HUES48 (cell line): ENCODE measurements around the gene MAGI1.
A peak's percentile ranks its signal among the peaks of the same experiment; 100 is the strongest.

ENCODE experiments used
- H3K27ac ChIP-seq: one replicate; pipeline ENCODE4 v1.7.0; 2013; ENCODE audit warnings: low read depth, low read length, inconsistent platforms
- H3K27me3 ChIP-seq: 2 replicates; pipeline ENCODE4 v1.6.1; 2013; ENCODE audit warnings: mild to moderate bottlenecking, low read length; ENCODE audit not compliant: control insufficient read depth, insufficient read depth
- H3K36me3 ChIP-seq: 2 replicates; pipeline ENCODE4 v1.6.1; 2013; ENCODE audit warnings: low read length; ENCODE audit not compliant: control insufficient read depth, insufficient read depth
- H3K4me1 ChIP-seq: 2 replicates; pipeline ENCODE4 v1.6.1; 2013; ENCODE audit warnings: mild to moderate bottlenecking, low read length; ENCODE audit not compliant: control insufficient read depth, insufficient read depth
- H3K4me3 ChIP-seq: 2 replicates; pipeline ENCODE4 v1.5.1; 2013; ENCODE audit warnings: mild to moderate bottlenecking, low read depth, low read length
- H3K9ac ChIP-seq: 2 replicates; pipeline ENCODE4 v1.6.1; 2013; ENCODE audit warnings: mild to moderate bottlenecking, low read depth, low read length, moderate library complexity
- H3K9me3 ChIP-seq: 2 replicates; pipeline ENCODE4 v1.6.1; 2013; ENCODE audit warnings: low read length; ENCODE audit not compliant: control insufficient read depth, insufficient read depth

The MAGI1 gene

GRCh38 chr3:66012711-66013110, 26.0 kb downstream of the MAGI1 start:
- no peaks in the 10 kb centered on the region for H3K27me3 ChIP-seq
- H3K4me3 ChIP-seq = no peak overlapping the region
- peaks cover 35% of the 10 kb centered on the region for H3K4me1 ChIP-seq
- no peaks in the 10 kb centered on the region for H3K9me3 ChIP-seq
- H3K9ac ChIP-seq = no peak overlapping the region
- H3K36me3 ChIP-seq = no peaks in the 10 kb centered on the region
- no peak overlapping the region for H3K27ac ChIP-seq

GRCh38 chr3:66010739-66011655, 27.7 kb downstream of the MAGI1 start:
- H3K4me3 ChIP-seq = no peak overlapping the region
- H3K27ac ChIP-seq = peak overlapping the region; percentile 92

GRCh38 chr3:66010348-66010738, 28.4 kb downstream of the MAGI1 start:
- Histone ChIP-seq H3K9ac (no peak overlapping the region), H3K36me3 (no peaks in the 10 kb centered on the region), H3K9me3 (no peaks in the 10 kb centered on the region), H3K27me3 (no peaks in the 10 kb centered on the region), H3K4me3 (no peak overlapping the region), H3K4me1 (peaks cover 29% of the 10 kb centered on the region), H3K27ac (peak overlapping the region; percentile 92)

More at GRCh38 chr3:66010739-66011655, 27.7 kb downstream of the MAGI1 start:
- Histone ChIP-seq H3K9ac (0 out of 2 replicates have a peak overlapping the region, but pooled peaks have one; percentile 6), H3K27me3 (no peaks in the 10 kb centered on the region), H3K4me1 (peaks cover 29% of the 10 kb centered on the region), H3K36me3 (no peaks in the 10 kb centered on the region), H3K9me3 (no peaks in the 10 kb centered on the region)

DNA sequence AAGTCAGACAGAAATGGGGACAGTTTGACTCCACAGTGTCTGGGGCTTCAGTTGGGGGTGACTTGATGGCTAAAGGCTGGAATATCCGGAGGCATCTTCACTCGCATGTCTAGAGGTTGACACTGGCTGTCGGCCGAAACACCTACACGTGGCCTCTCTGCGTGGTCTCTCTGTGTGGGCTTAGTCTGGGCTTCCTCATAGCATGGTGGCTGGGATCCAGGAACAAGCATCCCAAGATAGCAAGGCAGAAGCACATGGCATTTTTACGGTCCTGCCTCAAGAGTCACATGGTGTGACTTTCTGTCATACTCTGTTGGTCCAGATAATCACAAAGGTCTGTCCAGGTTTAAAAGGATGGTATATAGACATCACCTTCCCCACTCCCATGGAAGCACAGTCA, 34.5 kb downstream of the MAGI1 start:
- Histone ChIP-seq H3K9me3 (no peaks in the 10 kb centered on the region), H3K36me3 (no peaks in the 10 kb centered on the region; the same call in 1 of the 2 replicates), H3K9ac (no peak overlapping the region), H3K4me3 (no peak overlapping the region), H3K27me3 (no peaks in the 10 kb centered on the region), H3K4me1 (peaks cover 17% of the 10 kb centered on the region), H3K27ac (no peak overlapping the region)

DNA sequence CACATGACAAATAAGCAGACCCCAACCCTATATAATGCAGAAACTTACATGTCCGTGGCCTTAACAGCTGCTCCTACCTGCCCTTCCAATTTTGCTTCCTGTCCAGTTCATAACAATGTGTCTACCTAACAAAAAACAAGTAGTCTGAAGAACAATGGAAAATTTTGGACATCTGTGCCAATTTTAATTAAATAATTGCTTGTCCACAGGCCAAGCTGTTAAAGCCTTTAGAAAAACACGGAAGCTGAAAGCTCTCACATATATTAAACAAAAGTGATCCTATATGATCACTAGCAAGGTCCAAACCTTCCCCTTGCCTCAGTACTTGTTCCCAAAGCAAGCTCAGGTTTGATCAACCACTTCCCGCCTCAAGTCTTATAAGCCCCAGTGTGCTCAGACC, 37.1 kb downstream of the MAGI1 start:
- no peak overlapping the region for H3K27ac ChIP-seq
- H3K4me3 ChIP-seq = no peak overlapping the region
- H3K9me3 ChIP-seq = no peaks in the 10 kb centered on the region
- no peaks in the 10 kb centered on the region; the same call in 1 of the 2 replicates for H3K36me3 ChIP-seq
- H3K9ac ChIP-seq = no peak overlapping the region
- H3K4me1 ChIP-seq = peaks cover 20% of the 10 kb centered on the region
- H3K27me3 ChIP-seq = no peaks in the 10 kb centered on the region

DNA sequence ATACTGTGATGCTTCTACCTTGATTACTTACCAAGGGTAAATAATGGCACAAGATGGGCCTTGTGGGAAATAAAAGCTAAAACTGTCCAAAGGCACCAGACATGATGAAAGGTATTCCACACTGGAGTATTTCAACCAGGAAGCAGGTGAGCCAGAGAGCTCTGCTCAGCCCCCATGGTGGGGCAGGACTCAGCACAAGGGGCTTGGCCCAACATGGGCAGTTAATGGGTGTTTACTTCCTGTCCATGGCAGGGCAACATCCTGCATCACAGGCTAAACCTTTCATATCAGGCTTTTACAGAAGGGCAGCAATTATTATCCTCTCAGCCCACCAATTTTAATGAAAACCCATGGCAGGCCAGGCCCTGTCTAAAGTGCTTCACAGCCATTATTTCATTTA, 38.2 kb downstream of the MAGI1 start:
- Histone ChIP-seq H3K4me1 (peaks cover 22% of the 10 kb centered on the region), H3K27me3 (no peaks in the 10 kb centered on the region), H3K4me3 (no peak overlapping the region), H3K27ac (no peak overlapping the region), H3K36me3 (no peaks in the 10 kb centered on the region; the same call in 1 of the 2 replicates), H3K9ac (no peak overlapping the region), H3K9me3 (no peaks in the 10 kb centered on the region)

GRCh38 chr3:65999606-66000005, 39.1 kb downstream of the MAGI1 start:
- Histone ChIP-seq H3K27me3 (no peaks in the 10 kb centered on the region), H3K9ac (no peak overlapping the region), H3K9me3 (no peaks in the 10 kb centered on the region), H3K27ac (no peak overlapping the region), H3K4me1 (peaks cover 31% of the 10 kb centered on the region), H3K4me3 (no peak overlapping the region), H3K36me3 (no peaks in the 10 kb centered on the region; the same call in 1 of the 2 replicates)

GRCh38 chr3:65996589-65996988, 42.1 kb downstream of the MAGI1 start:
- Histone ChIP-seq H3K4me3 (no peak overlapping the region), H3K9ac (no peak overlapping the region), H3K9me3 (no peaks in the 10 kb centered on the region), H3K36me3 (no peaks in the 10 kb centered on the region), H3K27ac (peak overlapping the region; percentile 49), H3K27me3 (no peaks in the 10 kb centered on the region), H3K4me1 (peaks cover 36% of the 10 kb centered on the region)

DNA sequence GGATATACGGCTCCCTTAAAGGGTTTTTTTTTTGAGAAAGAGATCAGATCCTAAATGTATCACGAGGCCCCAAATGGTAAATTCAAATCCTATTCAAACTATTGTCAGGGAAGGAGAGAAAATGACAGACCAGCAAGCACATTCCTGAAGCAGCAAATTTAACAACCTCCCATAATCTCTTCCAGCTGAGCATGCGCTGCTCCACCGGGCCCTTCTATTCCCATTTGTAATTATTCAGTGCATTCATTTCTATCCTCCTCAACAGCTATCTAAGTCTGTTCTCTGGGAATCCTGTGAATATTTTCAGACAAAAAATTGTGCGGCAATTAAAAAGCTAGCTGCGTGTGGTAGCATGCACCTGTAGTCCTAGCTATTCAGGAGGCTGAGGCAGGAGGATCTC, 43.2 kb downstream of the MAGI1 start:
- peaks cover 34% of the 10 kb centered on the region for H3K4me1 ChIP-seq
- no peaks in the 10 kb centered on the region for H3K9me3 ChIP-seq
- no peaks in the 10 kb centered on the region for H3K36me3 ChIP-seq
- no peak overlapping the region for H3K27ac ChIP-seq
- no peak overlapping the region for H3K4me3 ChIP-seq
- H3K27me3 ChIP-seq = no peaks in the 10 kb centered on the region
- no peak overlapping the region for H3K9ac ChIP-seq

DNA sequence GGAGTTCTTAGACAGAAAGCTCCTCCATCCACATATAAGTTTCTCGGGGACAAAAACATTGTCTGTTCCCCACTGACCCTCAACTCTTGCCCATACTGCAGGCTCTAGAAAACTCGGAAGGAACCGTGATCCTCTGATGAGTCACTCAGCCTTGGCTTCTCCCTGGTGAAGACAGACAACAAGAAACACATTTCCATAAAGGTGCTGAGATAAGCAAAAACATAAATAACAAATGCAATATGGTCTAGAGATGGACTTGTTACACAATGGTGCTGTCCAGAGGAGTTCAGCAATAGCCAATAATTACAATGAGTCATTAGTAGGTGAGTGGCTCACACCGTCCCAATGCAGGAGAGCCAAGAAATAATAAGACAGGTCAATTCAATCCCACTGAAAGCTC, 43.7 kb downstream of the MAGI1 start:
- Histone ChIP-seq H3K9ac (no peak overlapping the region), H3K27ac (peak overlapping the region; percentile 1), H3K4me1 (peaks cover 29% of the 10 kb centered on the region), H3K36me3 (no peaks in the 10 kb centered on the region), H3K27me3 (no peaks in the 10 kb centered on the region), H3K9me3 (no peaks in the 10 kb centered on the region), H3K4me3 (no peak overlapping the region)

- Histone ChIP-seq H3K27ac (no peak overlapping the region), H3K9me3 (no peaks in the 10 kb centered on the region), H3K36me3 (no peaks in the 10 kb centered on the region), H3K4me3 (no peak overlapping the region), H3K9ac (no peak overlapping the region), H3K27me3 (no peaks in the 10 kb centered on the region), H3K4me1 (peaks cover 21% of the 10 kb centered on the region)
Measured at GRCh38 chr3:65993134-65993900, 45.4 kb downstream of the MAGI1 start.
